ENCODE data around the gene TPRG1. TPM values are rescaled to one million over a fixed set of nuclear protein-coding genes. Genes with fewer than 3 reads are reported as not detected.

Gene TPRG1
- total and polyA plus RNA-seq, 2 of the 4 experiments (the other 2 are of a cell fraction) = 0.17 TPM; not detected in 1

GRCh38 chr3:189210251-189210770 lies 38.5 kb downstream of the TPRG1 start:
- no peak overlapping the region for H2BK20ac ChIP-seq (ENCODE audit: low read depth, low read length)
- no peak overlapping the region for H3K23ac ChIP-seq (ENCODE audit: low read depth, low read length)
- BruUV-seq (replicated peaks) = no TSS peak
- CTCF ChIA-PET = interaction anchor here (0.7 to 1.0 kb wide), 2 partner anchors 11 to 23 kb away, joined by 3 read pairs; no protein-coding TSS in a partner anchor
- no peak overlapping the region for H2BK15ac ChIP-seq (ENCODE audit: low read depth, low read length)
- H4K20me1 ChIP-seq (ENCODE audit: insufficient read depth, low read length) = no peaks in the 10 kb centered on the region
- intact Hi-C loops (cut with micrococcal nuclease) (no loop called here), in situ Hi-C loops (cut with MboI; ENCODE audit: low sequenced_read_pairs) (no loop called here), dilution Hi-C loops (cut with HindIII; ENCODE audit: low sequenced_read_pairs, unreplicated experiment) (no loop called here)
- ATAC-seq (ENCODE audit: low read depth) = no peak
- no peak overlapping the region for H2AK5ac ChIP-seq (ENCODE audit: low read depth, low read length)
- peaks cover 3% of the 10 kb centered on the region for H3K27me3 ChIP-seq (ENCODE audit: control insufficient read depth, insufficient read depth, low read length)
- H3K4me1 ChIP-seq (ENCODE audit: control insufficient read depth, insufficient read depth, low read length) = no peaks in the 10 kb centered on the region
- H3K18ac ChIP-seq (ENCODE audit: low read depth, low read length) = no peak overlapping the region
- H2BK120ac ChIP-seq (ENCODE audit: low read depth, low read length) = no peak overlapping the region
- no peak overlapping the region for H3K4ac ChIP-seq (ENCODE audit: low read depth, low read length)
- H3K9ac ChIP-seq (ENCODE audit: low read depth, low read length) = no peak overlapping the region
- H3K4me3 ChIP-seq (ENCODE audit: insufficient read depth, low read depth, low read length) = no peak overlapping the region
- no peak overlapping the region for H4K5ac ChIP-seq (ENCODE audit: low read depth, low read length)
- no peak overlapping the region for H4K8ac ChIP-seq (ENCODE audit: low read depth in 2 of 2, low read length in 2 of 2)
- H3K27ac ChIP-seq (ENCODE audit: insufficient read depth, low read length) = no peak overlapping the region
- TF ChIP-seq NFE2L2 (IDR thresholded peaks at IDR 0.05; ENCODE audit: low read depth, low read length) (no peak), RFX5 (IDR thresholded peaks at IDR 0.05; ENCODE audit: low read depth, low read length) (no peak), MAFK (IDR thresholded peaks at IDR 0.05; ENCODE audit: low read depth, low read length) (no peak), CEBPB (IDR thresholded peaks at IDR 0.05; ENCODE audit: low read depth, low read length) (no peak), BHLHE40 (IDR thresholded peaks at IDR 0.05; ENCODE audit: low read depth, low read length) (no peak)
- no peak for DNase-seq
- POLR2A ChIA-PET (ENCODE audit: unreplicated experiment) = no interaction called here
- H3K36me3 ChIP-seq (ENCODE audit: control insufficient read depth, insufficient read depth, low read length) = no peaks in the 10 kb centered on the region
- no peak overlapping the region for H3K56ac ChIP-seq (ENCODE audit: extremely low read depth, insufficient read depth, low read length)
- WGBS, 2 experiments (ENCODE audit: extremely low coverage in 2 of 2, insufficient read length in 1 of 2) = no CpG with 5 or more reads among the region's 4 CpGs
- H3K9me1 ChIP-seq (ENCODE audit: insufficient read depth, low read length) = no peaks in the 10 kb centered on the region
- H3K14ac ChIP-seq (replicated peaks; ENCODE audit: low read depth, low read length) = no peak overlapping the region
- no peak overlapping the region for H3K4me2 ChIP-seq (ENCODE audit: low read depth, low read length)
- no peak overlapping the region for H2AK9ac ChIP-seq (replicated peaks; ENCODE audit: low read depth, low read length, poor library complexity)
- H3K79me1 ChIP-seq (ENCODE audit: low read depth in 1 of 2, low read length in 2 of 2) = no peaks in the 10 kb centered on the region
- H4K91ac ChIP-seq (ENCODE audit: insufficient read depth, low read depth, low read length) = no peak overlapping the region
- no peak overlapping the region for H2BK5ac ChIP-seq (ENCODE audit: low read depth, low read length, poor library complexity, severe bottlenecking)
- no peak overlapping the region for H2AFZ ChIP-seq (replicated peaks; ENCODE audit: low read length, poor library complexity)
- no peaks in the 10 kb centered on the region for H3K9me3 ChIP-seq (ENCODE audit: control insufficient read depth, insufficient read depth, low read length)
